Measurements from ENCODE around the gene LRP1-AS.

GRCh38 chr12:57148469-57149244 lies 1.2 kb upstream of the LRP1-AS start:
- no peak for TF ChIP-seq CTCF (conservative IDR thresholded peaks at IDR 0.05; ENCODE audit: low read depth, low read length)
- no peak for TF ChIP-seq EZH2 (IDR thresholded peaks at IDR 0.05; ENCODE audit: low read length, unreplicated experiment)
